Mammary epithelial cell (primary cell): Measurements from ENCODE around the gene SMYD2.

Experiments used
- CTCF ChIP-seq, 2 donors: IDR thresholded peaks in 1 of 2; conservative IDR thresholded peaks in 1 of 2; 2 replicates each; pipeline ENCODE4 v1.5.1; 2011 to 2012; ENCODE audit warnings: inconsistent platforms in 2 of 2, low read length in 2 of 2, mild to moderate bottlenecking in 2 of 2, control low read depth in 1 of 2, low read depth in 1 of 2; ENCODE audit not compliant: insufficient read depth in 1 of 2; ENCODE audit errors: extremely low read depth in 1 of 2
- EZH2 ChIP-seq: IDR thresholded peaks from 2 replicates; pipeline ENCODE4 v1.6.1; 2012; ENCODE audit warnings: low read length, inconsistent platforms, borderline replicate concordance

DNA sequence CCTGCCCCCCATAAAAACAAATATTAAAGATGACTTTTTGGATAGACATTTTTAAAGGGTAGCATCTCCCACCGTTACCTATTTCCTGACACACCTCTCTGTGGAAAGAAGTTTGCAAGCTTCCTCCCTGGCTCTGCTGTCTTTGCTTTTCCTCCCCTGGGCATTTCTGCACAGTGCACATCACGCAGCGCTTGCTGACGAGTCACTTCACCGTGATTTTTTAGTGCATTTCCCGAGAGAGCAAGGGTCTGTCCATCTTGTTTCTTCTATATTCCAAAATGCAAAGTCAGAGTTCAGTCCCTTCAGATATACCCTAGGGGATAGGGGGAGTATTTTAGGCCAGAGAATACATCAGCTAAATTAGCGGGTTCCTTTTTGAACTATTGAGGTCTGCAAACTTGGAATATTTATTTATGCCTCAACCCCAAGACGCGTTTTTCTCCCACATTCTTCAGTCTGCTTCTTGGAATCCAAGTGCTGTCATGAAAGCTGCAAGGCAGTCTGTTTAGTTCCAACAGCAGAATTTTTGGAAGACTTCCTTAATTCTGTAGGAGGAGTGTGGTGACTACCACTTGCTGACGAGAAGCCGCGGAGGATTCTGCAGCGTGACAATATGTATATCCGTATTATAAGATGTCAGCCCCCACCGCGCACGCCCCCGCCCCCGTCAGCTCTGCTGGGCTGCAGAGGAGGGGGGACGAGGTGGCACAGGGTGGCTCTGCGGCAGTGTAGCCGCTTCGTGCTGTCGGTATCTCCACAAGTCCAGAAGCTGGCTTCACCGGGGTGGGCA lies 22.4 kb downstream of the SMYD2 start:
- TF ChIP-seq CTCF (conservative IDR thresholded peaks at IDR 0.05 in 1 of 2, IDR thresholded peaks at IDR 0.05 in 1 of 2; ENCODE audit: extremely low read depth in 1 of 2, insufficient read depth in 1 of 2, low read depth in 1 of 2, low read length in 2 of 2) (no peak), EZH2 (no peak)
